Measurements from ENCODE around the gene PTGER2.

Gene PTGER2

GRCh38 chr14:52342849-52343596 lies 28.9 kb downstream of the PTGER2 start:
- no peak for DNase-seq

DNA sequence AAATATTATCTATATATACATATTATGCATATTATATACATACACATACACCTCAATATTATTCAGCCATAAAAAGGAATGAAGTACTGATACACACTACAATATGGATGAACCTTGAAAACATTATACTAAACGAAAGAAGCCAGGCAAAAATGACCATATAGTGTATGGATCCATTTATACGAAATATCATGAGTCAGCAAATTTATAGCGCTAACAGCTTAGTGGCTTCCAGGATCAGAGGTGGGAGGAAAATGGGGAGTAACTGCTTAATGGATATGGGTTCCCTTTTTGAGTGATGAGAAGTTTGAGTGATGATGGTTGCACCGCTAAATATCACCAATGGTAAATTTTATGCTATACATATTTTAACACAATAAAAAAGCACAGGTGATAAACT lies 32.7 kb downstream of the PTGER2 start:
- no peak for DNase-seq

DNA sequence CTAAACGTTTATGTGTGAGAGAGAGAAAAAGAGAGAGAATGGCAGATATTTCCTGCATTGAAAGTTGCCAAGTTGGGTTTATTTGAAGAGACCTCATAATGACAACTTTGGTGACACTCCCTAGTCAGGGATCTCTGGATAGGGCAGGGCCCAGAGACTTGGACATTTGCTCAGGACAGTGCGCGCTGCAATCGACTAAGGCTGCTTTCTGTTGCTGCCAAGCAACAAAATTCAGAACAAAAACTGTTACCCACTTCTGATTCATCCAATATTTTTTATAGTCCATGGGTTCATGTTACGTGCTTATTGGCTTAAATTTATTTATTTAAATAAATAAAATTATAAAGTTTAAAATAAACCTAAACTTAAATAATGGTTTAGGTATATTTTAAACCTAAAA lies 34.2 kb downstream of the PTGER2 start:
- no peak for DNase-seq

- DNase-seq: no peak
Observed at GRCh38 chr14:52348776-52349175, 34.7 kb downstream of the PTGER2 start.

- DNase-seq: no peak
Observed at GRCh38 chr14:52349731-52350130, 35.6 kb downstream of the PTGER2 start.

- no peak for DNase-seq
Observed at GRCh38 chr14:52350445-52350844, 36.3 kb downstream of the PTGER2 start.

- no peak for DNase-seq
Observed at GRCh38 chr14:52351233-52352060, 37.3 kb downstream of the PTGER2 start.

DNA sequence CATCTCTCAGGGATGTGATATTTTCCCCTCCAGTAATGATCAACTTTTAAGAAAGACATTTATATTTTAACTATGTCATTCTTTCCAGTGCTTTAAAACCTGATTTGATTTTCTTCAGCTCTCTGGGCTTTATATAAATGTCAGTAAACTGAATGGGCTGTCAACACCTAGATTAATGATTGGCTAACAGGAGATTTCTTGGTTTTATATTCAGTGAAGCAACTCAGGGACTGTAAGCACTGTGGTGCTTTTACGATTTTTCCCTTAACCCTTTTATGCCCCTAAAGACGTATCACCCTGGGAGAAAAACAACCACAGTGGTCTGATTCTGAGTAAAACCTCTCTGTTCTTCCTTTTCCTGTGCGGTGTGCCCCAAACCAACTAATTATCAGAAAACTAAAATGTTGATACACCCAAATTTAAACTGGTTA lies 38.0 kb downstream of the PTGER2 start:
- no peak for DNase-seq

DNA sequence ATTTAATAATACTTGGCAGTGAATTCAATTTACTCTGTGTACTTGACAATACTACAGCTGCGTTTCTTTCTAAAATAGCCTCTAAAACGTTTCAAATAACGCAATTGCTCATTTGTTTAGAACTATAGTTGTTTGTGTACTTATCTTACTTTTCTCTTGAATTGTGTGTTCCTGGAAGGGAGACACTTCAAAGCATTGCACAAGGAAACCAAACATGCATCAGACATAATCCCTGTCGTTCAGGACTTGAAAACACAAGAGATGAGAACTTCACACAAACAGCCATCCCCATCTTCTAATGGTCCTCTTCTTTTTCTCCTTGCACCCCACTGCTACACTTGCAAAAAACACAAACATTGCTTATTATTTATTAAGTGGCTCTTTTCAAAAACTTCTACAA lies 38.5 kb downstream of the PTGER2 start:
- no peak for DNase-seq

DNA sequence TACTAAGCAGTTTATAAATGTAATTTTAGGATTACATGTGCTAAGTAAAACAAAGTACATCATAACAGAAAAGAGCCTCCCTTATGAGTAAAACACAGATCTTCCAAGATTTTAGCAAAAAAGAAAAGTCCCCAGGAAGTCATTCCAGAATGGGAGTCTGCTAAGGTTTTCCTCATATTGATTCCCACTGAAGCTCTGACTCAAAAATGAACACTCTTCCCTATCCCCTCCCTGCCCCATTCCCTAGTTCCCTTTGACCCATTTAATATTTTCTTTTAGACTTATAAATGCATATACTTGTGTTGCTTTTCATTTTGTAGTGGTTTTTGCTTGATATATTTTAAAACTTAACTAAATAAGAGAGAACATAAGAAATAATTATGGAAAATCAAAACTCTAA lies 40.1 kb downstream of the PTGER2 start:
- no peak for DNase-seq

DNA sequence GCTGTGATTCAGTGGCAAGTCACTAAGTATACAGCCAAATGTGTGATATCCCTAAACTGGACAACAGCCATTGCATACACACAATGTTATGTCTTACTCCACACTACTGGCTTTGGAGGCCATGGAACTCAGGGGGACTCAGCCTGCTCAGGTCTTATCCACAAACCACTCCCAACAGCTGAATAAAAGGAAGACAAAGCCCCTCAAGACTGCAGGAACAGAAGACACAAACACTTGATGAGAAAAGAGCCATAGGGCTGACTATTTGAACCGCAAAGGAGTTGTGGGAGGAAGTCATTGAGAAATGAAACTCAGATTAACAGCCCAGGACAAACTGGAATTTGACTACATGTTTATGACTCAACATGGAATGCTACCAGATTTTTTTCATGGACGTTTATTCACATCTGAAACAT lies 40.9 kb downstream of the PTGER2 start:
- peak; percentile 2 for DNase-seq

GRCh38 chr14:52355526-52355925 lies 41.4 kb downstream of the PTGER2 start:
- DNase-seq: no peak

DNA sequence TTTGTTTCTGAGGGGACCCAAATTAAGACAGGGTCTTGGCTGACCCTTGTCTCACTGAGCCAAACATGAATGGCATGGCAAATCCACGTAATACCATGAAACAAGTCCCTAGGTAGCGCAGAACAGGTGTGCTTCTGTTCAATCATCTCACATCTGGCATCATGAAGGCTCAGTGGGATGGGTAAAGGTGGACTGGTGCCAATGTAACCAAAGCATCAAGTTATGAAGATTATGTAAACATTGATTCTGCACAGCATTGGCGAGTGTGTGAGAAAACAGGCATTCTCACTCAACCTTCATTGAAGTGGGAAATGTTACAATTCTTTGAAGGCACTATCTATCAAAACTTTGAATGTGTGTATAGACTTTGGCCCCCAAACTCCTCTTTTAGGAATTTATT lies 41.9 kb downstream of the PTGER2 start:
- no peak for DNase-seq

DNA sequence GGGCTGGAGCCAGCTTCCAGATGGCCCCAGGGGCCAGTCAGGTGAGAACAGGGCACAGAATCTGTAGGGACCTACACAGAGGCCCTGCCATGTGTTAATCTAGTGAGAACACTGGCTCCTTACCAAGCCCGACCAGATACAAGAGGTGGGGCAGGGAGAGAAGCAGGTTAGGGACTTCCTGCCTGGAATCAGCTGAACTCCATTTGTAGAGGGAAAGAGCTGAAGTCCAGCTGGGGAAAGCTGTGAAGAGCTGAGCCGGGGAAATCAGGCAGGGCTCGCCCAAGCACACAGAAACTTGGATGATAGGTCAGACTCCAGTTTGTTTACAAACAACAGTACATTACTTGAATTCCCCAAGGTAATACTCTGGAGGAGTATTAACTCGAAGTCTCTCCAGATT lies 46.7 kb downstream of the PTGER2 start:
- no peak for DNase-seq

- no peak for DNase-seq
Observed at GRCh38 chr14:52363041-52363704, 49.1 kb downstream of the PTGER2 start.

GRCh38 chr14:52363961-52364360 lies 49.8 kb downstream of the PTGER2 start:
- DNase-seq: no peak

DNA sequence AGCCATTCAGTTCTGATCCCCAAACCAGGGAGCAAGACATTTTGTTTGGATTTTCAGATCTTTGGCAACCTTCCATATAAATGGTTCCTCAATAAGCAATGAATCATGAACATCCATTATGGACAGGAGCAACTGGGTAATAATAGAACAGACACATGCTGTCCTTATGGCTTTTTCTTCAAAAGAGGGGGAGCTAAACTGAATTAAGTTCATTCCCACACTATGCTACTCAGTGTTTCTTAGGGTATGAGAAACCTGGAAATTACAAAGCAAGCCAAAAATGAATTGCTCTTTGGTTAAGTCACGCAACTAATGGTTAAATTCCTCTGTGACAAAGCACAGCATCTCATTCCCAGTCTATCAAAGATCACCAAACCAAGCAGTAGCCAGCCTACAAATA lies 51.0 kb downstream of the PTGER2 start:
- DNase-seq: no peak

GRCh38 chr14:52366796-52367315 lies 52.7 kb downstream of the PTGER2 start:
- no peak for DNase-seq

- DNase-seq: no peak
Observed at GRCh38 chr14:52369305-52369801, 55.2 kb downstream of the PTGER2 start.

GRCh38 chr14:52370406-52370935 lies 56.4 kb downstream of the PTGER2 start:
- DNase-seq: no peak

GRCh38 chr14:52377940-52378339 lies 63.8 kb downstream of the PTGER2 start:
- no peak for DNase-seq
